MCF 10A (cell line): ENCODE data around the gene KCTD13. TPM values are rescaled to one million over a fixed set of nuclear protein-coding genes. Genes with fewer than 3 reads are reported as not detected.
A peak's percentile ranks its signal among the peaks of the same experiment; 100 is the strongest.
"Not testable (repeated sequence)": the region's sequence is repeated elsewhere in the genome, so short reads cannot be mapped to it uniquely, and the experiment has no call there.

ENCODE experiments used
- BruUV-seq: library from RNA; stranded (reverse); fragments of 400-500 nt; replicated peaks from 2 replicates; lab custom pipeline; 2021; lab: Mats Ljungman, UMichigan
- CTCF ChIA-PET: fragments of 300-600 bp; sonication (Branson Sonifier 250); formaldehyde crosslinking; extraction: SDS; loops from one replicate; lab custom pipeline; 2021; ENCODE audit warnings: antibody characterized with exemption, inconsistent platforms; lab: Yijun Ruan, JAX
- POLR2A ChIA-PET: fragments of 300-600, 350-650 bp; sonication (Branson Sonifier 250); formaldehyde crosslinking; extraction: SDS; loops from one replicate; lab custom pipeline; 2020; ENCODE audit warnings: antibody characterized with exemption, inconsistent platforms; lab: Yijun Ruan, JAX
- DNase-seq: peaks from one replicate; pipeline ENCODE4 v3.0.0-alpha.2; 2018; ENCODE audit not compliant: unreplicated experiment
- H3K27ac Mint-ChIP-seq: one replicate; pipeline ENCODE4 v1.8.0; 2022; ENCODE audit warnings: mild to moderate bottlenecking, low read depth, mixed read lengths; ENCODE audit not compliant: unreplicated experiment
- H3K27me3 Mint-ChIP-seq: one replicate; pipeline ENCODE4 v1.8.0; 2022; ENCODE audit warnings: mixed read lengths; ENCODE audit not compliant: insufficient read depth, unreplicated experiment
- H3K36me3 Mint-ChIP-seq: one replicate; pipeline ENCODE4 v1.8.0; 2022; ENCODE audit warnings: mild to moderate bottlenecking, moderate library complexity, mixed read lengths; ENCODE audit not compliant: insufficient read depth, unreplicated experiment
- H3K4me1 Mint-ChIP-seq: one replicate; pipeline ENCODE4 v1.8.0; 2022; ENCODE audit warnings: mixed read lengths; ENCODE audit not compliant: insufficient read depth, unreplicated experiment
- H3K4me3 Mint-ChIP-seq: one replicate; pipeline ENCODE4 v1.8.0; 2022; ENCODE audit warnings: mild to moderate bottlenecking, moderate library complexity, mixed read lengths; ENCODE audit not compliant: unreplicated experiment
- H3K9me3 Mint-ChIP-seq: one replicate; pipeline ENCODE4 v1.8.0; 2022; ENCODE audit warnings: mixed read lengths; ENCODE audit not compliant: unreplicated experiment
- CTCF ChIP-seq: fragments of 200-600 bp; IDR thresholded peaks from one replicate; pipeline ENCODE4 v1.8.0; 2022; ENCODE audit warnings: antibody characterized with exemption, mild to moderate bottlenecking; ENCODE audit not compliant: unreplicated experiment
- intact Hi-C: fragments of 100-400 bp; cut with micrococcal nuclease; formaldehyde crosslinking; loops from 2 replicates; pipeline ENCODE4 v1.14.1; 2022
- total RNA-seq: library from RNA; stranded (reverse); gene quantifications from 2 replicates; pipeline ENCODE4 v1.2.3, GENCODE V29; 2022

The KCTD13 gene
- total RNA-seq, 1 experiment from 2014 or later, result 38.9 TPM

DNA sequence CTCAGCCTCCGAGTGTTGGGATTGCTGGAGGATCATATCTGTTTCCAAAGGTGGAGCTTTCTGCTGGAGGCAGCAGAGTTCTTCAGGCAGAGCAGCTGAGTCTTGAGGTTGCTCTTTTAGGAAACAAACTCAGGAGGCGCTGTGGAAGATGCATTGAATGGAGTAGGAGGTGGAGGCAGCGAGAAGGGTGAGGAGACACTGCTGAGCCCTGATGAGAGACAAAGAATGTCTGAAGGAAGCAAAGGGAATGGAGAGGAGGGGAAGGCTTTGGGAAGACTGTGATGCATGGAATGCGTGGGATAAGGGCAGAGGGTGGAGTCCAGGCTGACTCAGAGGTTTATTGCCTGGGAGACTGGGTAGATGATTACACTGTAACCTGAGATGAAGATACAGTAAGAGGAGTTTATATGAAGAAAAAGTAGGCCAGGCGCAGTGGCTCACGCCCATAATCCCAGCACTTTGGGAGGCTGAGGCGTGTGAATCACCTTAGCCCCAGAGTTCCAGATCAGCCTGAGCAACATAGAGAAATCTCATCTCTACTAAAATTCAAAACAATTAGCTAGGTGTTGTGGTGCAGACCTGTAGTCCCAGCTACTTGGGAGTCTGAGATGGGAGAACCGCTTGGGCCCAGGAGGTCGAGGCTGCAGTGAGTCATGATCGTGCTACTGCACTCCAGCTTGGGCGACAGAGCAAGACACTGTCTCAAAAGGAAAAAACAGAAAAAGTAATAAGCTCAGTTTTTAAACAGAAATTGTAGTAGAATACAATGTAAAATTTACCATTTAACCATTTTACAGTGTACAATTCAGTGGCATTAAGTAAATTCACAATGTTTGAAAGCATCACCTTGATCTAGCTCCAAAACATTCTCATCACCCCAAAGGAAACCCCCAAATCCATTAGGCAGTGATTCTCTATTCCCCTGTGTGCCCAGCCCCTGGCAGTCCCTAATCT, 18.1 kb upstream of the KCTD13 start:
- intact Hi-C loops, result loop anchor here (1.0 kb wide), 1 partner anchor 18 kb away; the partner anchor contains the start of gene KCTD13
- ChIA-PET POLR2A (interaction anchor here (0.6 to 5.3 kb wide), 21 partner anchors 8 to 991 kb away, joined by 3 to 54 read pairs (median 4); partner anchors contain the start of genes ASPHD1, HIRIP3, INO80E and KCTD13), CTCF (interaction anchor here (0.5 to 3.8 kb wide), 17 partner anchors 13 to 1667 kb away, joined by 3 to 25 read pairs (median 3); partner anchors contain the start of genes C16orf92, MVP, PRRT2 and TMEM219)
- TF ChIP-seq CTCF, result no peak
- Mint-ChIP-seq H3K4me3 (peak overlapping the region; percentile 24), H3K27me3 (no peaks in the 10 kb centered on the region), H3K9me3 (no peaks in the 10 kb centered on the region), H3K4me1 (peaks cover 8% of the 10 kb centered on the region), H3K27ac (peak overlapping the region; percentile 65), H3K36me3 (no peaks in the 10 kb centered on the region)
- DNase-seq, result peak; percentile 96
- no TSS peak for BruUV-seq

DNA sequence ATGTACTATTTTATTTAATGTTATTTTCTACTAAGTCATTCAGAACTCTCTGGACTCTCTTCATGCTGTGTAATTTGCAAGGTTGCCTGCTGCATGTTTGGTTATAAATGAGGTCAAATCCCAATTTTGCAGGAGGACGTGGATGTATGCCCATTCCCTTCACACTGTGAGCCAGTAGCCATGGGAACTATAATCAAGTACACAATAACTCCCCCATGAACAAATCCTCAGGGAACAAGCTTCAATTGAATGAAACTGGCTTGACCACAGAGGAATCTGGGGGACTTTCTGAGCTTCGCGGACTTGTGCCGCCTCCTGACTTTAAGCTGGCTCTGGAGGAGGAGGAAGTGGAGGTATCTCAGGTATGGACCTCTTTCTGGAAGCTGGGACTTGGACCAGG, 14.6 kb upstream of the KCTD13 start:
- intact Hi-C loops, result no loop called here
- Mint-ChIP-seq H3K36me3 (no peaks in the 10 kb centered on the region), H3K27me3 (no peaks in the 10 kb centered on the region), H3K9me3 (no peaks in the 10 kb centered on the region), H3K4me1 (peaks cover 8% of the 10 kb centered on the region), H3K4me3 (no peak overlapping the region), H3K27ac (no peak overlapping the region)
- DNase-seq, result no peak
- TF ChIP-seq CTCF, result no peak
- POLR2A ChIA-PET, result interaction anchor here (5.3 kb wide), 1 partner anchor 15 kb away, joined by 54 read pairs; the partner anchor contains the start of gene KCTD13
- no TSS peak for BruUV-seq
- CTCF ChIA-PET, result no interaction called here

GRCh38 chr16:29931750-29932149, 5.7 kb upstream of the KCTD13 start:
- H3K27ac Mint-ChIP-seq, result not testable (repeated sequence)

GRCh38 chr16:29927070-29927905, 1.3 kb upstream of the KCTD13 start:
- intact Hi-C loops, result loop anchor here (2.0 to 5.0 kb wide), 2 partner anchors 48 to 70 kb away; partner anchors contain the start of genes HIRIP3 and INO80E
- peaks cover 27% of the 10 kb centered on the region for H3K4me1 Mint-ChIP-seq
- ChIA-PET POLR2A (interaction anchor here (0.7 to 3.2 kb wide), 18 partner anchors 9 to 820 kb away, joined by 3 to 56 read pairs (median 6); partner anchors contain the start of genes ASPHD1, CDIPT, HIRIP3 and INO80E), CTCF (interaction anchor here (0.6 to 2.7 kb wide), 7 partner anchors 17 to 128 kb away, joined by 3 to 14 read pairs (median 5); partner anchors contain the start of genes TAOK2 and TMEM219)
- peak overlapping the region; percentile 96 for H3K4me3 Mint-ChIP-seq
- no peaks in the 10 kb centered on the region for H3K27me3 Mint-ChIP-seq
- H3K9me3 Mint-ChIP-seq, result no peaks in the 10 kb centered on the region
- H3K36me3 Mint-ChIP-seq, result peaks cover 15% of the 10 kb centered on the region
- H3K27ac Mint-ChIP-seq, result peak overlapping the region; percentile 91
- BruUV-seq, result no TSS peak
- no peak for TF ChIP-seq CTCF
- DNase-seq, result no peak

More at GRCh38 chr16:29931750-29932149, 5.7 kb upstream of the KCTD13 start:
- POLR2A ChIA-PET, result interaction anchor here (1.4 kb wide), 1 partner anchor 12 kb away, joined by 4 read pairs; no protein-coding TSS in a partner anchor
- H3K4me1 Mint-ChIP-seq, DNase-seq, BruUV-seq, intact Hi-C loops, H3K4me3 Mint-ChIP-seq, CTCF ChIA-PET, H3K36me3 Mint-ChIP-seq, H3K9me3 Mint-ChIP-seq: not testable (repeated sequence)
- H3K27me3 Mint-ChIP-seq, result peaks cover 15% of the 10 kb centered on the region
